ENCODE measurements around the gene SEPTIN7. TPM values are rescaled to one million over a fixed set of nuclear protein-coding genes. Genes with fewer than 3 reads are reported as not detected.

Gene SEPTIN7
- total and polyA plus RNA-seq, 9 of the 15 experiments (the other 6 are each of a cell fraction or from before 2014, with no cell fraction given) = 95.0 to 268 (median 163) TPM

- TF ChIP-seq ZNF76 (CRISPR knock-in tag; IDR thresholded peaks at IDR 0.05; ENCODE audit: borderline replicate concordance) = no peak
- no peak for TF ChIP-seq ZNF609 (CRISPR knock-in tag; IDR thresholded peaks at IDR 0.05; ENCODE audit: borderline replicate concordance)
- TF ChIP-seq SREBF2 (CRISPR knock-in tag; IDR thresholded peaks at IDR 0.05) = no peak
- TF ChIP-seq NCOA4 (IDR thresholded peaks at IDR 0.05; ENCODE audit: partially characterized antibody) = no peak
- no peak for TF ChIP-seq E2F8 (IDR thresholded peaks at IDR 0.05; ENCODE audit: low read depth, partially characterized antibody)
- no peak for TF ChIP-seq NFE2L1 (tag; IDR thresholded peaks at IDR 0.05; ENCODE audit: borderline replicate concordance, low read depth)
- TF ChIP-seq EP400 (IDR thresholded peaks at IDR 0.05) = peak; percentile 95
- TF ChIP-seq CCNT2 (IDR thresholded peaks at IDR 0.05; ENCODE audit: borderline replicate concordance, extremely low read depth, insufficient read length, low read depth, low read length) = peak; percentile 54
- TF ChIP-seq DPF2 (IDR thresholded peaks at IDR 0.05) = no peak
- TF ChIP-seq SRSF7 (optimal IDR thresholded peaks at IDR 0.05; ENCODE audit: low read depth, low read length) = no peak
- no peak for TF ChIP-seq ZNF224 (CRISPR knock-in tag; IDR thresholded peaks at IDR 0.05)
- TF ChIP-seq CLOCK (CRISPR knock-in tag; IDR thresholded peaks at IDR 0.05; ENCODE audit: borderline replicate concordance) = no peak
- no peak for TF ChIP-seq ZNF551 (CRISPR knock-in tag; IDR thresholded peaks at IDR 0.05)
- no peak for TF ChIP-seq TFAM (CRISPR knock-in tag; conservative IDR thresholded peaks at IDR 0.05)
- TF ChIP-seq MEIS2 (IDR thresholded peaks at IDR 0.05; ENCODE audit: partially characterized antibody) = no peak
- TF ChIP-seq HNRNPLL (IDR thresholded peaks at IDR 0.05; ENCODE audit: low read depth, low read length, poor library complexity, severe bottlenecking) = peak; percentile 98
- TF ChIP-seq GATA2 (CRISPR knock-in tag; IDR thresholded peaks at IDR 0.05) = no peak
- no peak for TF ChIP-seq NUFIP1 (IDR thresholded peaks at IDR 0.05; ENCODE audit: partially characterized antibody)
These were observed at the start of gene SEPTIN7 (continued) for GRCh38 chr7:35800718-35801391.

All from K562 (cell line).